SU-DHL-6 (cell line): Measurements from ENCODE around the gene TMPRSS11A.

ENCODE experiments used
- H2AFZ ChIP-seq: fragments of 200-600 bp; sonication (generic); 2 replicates; pipeline ENCODE4 v1.6.1; 2014; ENCODE audit warnings: low read depth, mild to moderate bottlenecking, moderate library complexity, mixed read lengths, antibody characterized with exemption, low read length; ENCODE audit not compliant: severe bottlenecking
- H3F3A ChIP-seq: fragments of 200-600 bp; shearing (Covaris generic); 2 replicates; pipeline ENCODE4 v1.6.0; 2016; ENCODE audit warnings: antibody characterized with exemption, mild to moderate bottlenecking; ENCODE audit not compliant: insufficient read depth
- H3K27ac ChIP-seq: fragments of 200-600 bp; sonication (generic); 2 replicates; pipeline ENCODE4 v1.5.1; 2016; ENCODE audit warnings: low read depth, mild to moderate bottlenecking, low read length, moderate library complexity, mixed read lengths
- H3K27me3 ChIP-seq: fragments of 200-600 bp; sonication (generic), shearing (Covaris generic); 2 replicates; pipeline ENCODE4 v1.6.0; 2014; ENCODE audit warnings: mild to moderate bottlenecking, low read length
- H3K36me3 ChIP-seq: fragments of 200-600 bp; sonication (generic); 2 replicates; pipeline ENCODE4 v1.6.1; 2014; ENCODE audit warnings: mild to moderate bottlenecking, low read length, mixed read lengths
- H3K4me2 ChIP-seq: fragments of 300-600, 200-600 bp; shearing (Covaris generic), sonication (generic); 2 replicates; pipeline ENCODE4 v1.6.0; 2014; ENCODE audit warnings: low read length, low read depth, mild to moderate bottlenecking; ENCODE audit not compliant: poor library complexity, severe bottlenecking
- H3K4me3 ChIP-seq: fragments of 200-600 bp; sonication (generic); 2 replicates; pipeline ENCODE4 v1.5.1; 2014; ENCODE audit warnings: antibody characterized with exemption, low read length, mild to moderate bottlenecking, mixed read lengths; ENCODE audit not compliant: insufficient read depth, poor library complexity, severe bottlenecking
- H3K79me2 ChIP-seq: fragments of 200-600 bp; sonication (generic); 2 replicates; pipeline ENCODE4 v1.6.1; 2014; ENCODE audit warnings: mild to moderate bottlenecking, low read length, moderate library complexity; ENCODE audit not compliant: insufficient read depth
- H3K9ac ChIP-seq: fragments of 200-600 bp; sonication (generic); 2 replicates; pipeline ENCODE4 v1.7.0; 2014; ENCODE audit warnings: mild to moderate bottlenecking, low read length
- H3K9me2 ChIP-seq: fragments of 200-600 bp; sonication (generic); replicated peaks from 2 replicates; pipeline ENCODE4 v1.6.1; 2014; ENCODE audit warnings: low read length; ENCODE audit not compliant: insufficient read depth
- H3K9me3 ChIP-seq: fragments of 200-600 bp; sonication (generic); 2 replicates; pipeline ENCODE4 v1.6.1; 2014; ENCODE audit warnings: low read length, mixed read lengths; ENCODE audit not compliant: insufficient read depth
- H4K20me1 ChIP-seq: fragments of 200-600 bp; sonication (generic); 2 replicates; pipeline ENCODE4 v1.6.1; 2014; ENCODE audit warnings: low read depth, mild to moderate bottlenecking, antibody characterized with exemption, low read length, moderate library complexity, mixed read lengths
- CTCF ChIP-seq: fragments of 200-600 bp; sonication (generic); IDR thresholded peaks from one replicate; pipeline ENCODE4 v1.5.1; 2017; ENCODE audit warnings: antibody characterized with exemption, mild to moderate bottlenecking, low read length, moderate library complexity; ENCODE audit not compliant: insufficient read depth, poor library complexity, severe bottlenecking
- EZH2phosphoT487 ChIP-seq: fragments of 200-600 bp; sonication (generic), shearing (Covaris generic); conservative IDR thresholded peaks from 2 replicates; pipeline ENCODE4 v1.6.1; 2018; ENCODE audit warnings: mild to moderate bottlenecking, antibody characterized with exemption, low read length, moderate library complexity, mixed read lengths

Gene TMPRSS11A

GRCh38 chr4:67926485-67926884, 36.8 kb downstream of the TMPRSS11A start:
- Histone ChIP-seq H2AFZ (no peak overlapping the region), H3F3A (no peaks in the 10 kb centered on the region), H3K4me2 (no peak overlapping the region), H3K36me3 (no peaks in the 10 kb centered on the region), H3K9ac (no peak overlapping the region), H3K9me3 (no peaks in the 10 kb centered on the region), H3K27ac (no peak overlapping the region), H3K9me2 (no peaks in the 10 kb centered on the region), H3K27me3 (no peaks in the 10 kb centered on the region), H4K20me1 (no peaks in the 10 kb centered on the region), H3K4me3 (no peak overlapping the region), H3K79me2 (no peaks in the 10 kb centered on the region)
- no peak for TF ChIP-seq EZH2phosphoT487
- no peak for TF ChIP-seq CTCF

GRCh38 chr4:67922697-67923096, 40.6 kb downstream of the TMPRSS11A start:
- Histone ChIP-seq H3K9me3 (no peaks in the 10 kb centered on the region), H3K9me2 (no peaks in the 10 kb centered on the region), H3K9ac (no peak overlapping the region), H3K4me3 (no peak overlapping the region), H3K4me2 (no peak overlapping the region), H3K27ac (no peak overlapping the region), H4K20me1 (no peaks in the 10 kb centered on the region), H3F3A (no peaks in the 10 kb centered on the region), H3K36me3 (no peaks in the 10 kb centered on the region), H3K79me2 (no peaks in the 10 kb centered on the region), H2AFZ (no peak overlapping the region), H3K27me3 (no peaks in the 10 kb centered on the region)
- TF ChIP-seq CTCF = no peak
- TF ChIP-seq EZH2phosphoT487 = no peak

- H3F3A ChIP-seq = no peaks in the 10 kb centered on the region
- no peaks in the 10 kb centered on the region for H3K79me2 ChIP-seq
- H3K27ac ChIP-seq = no peak overlapping the region
- no peaks in the 10 kb centered on the region for H3K27me3 ChIP-seq
- H3K4me3 ChIP-seq = no peak overlapping the region
- no peaks in the 10 kb centered on the region for H3K9me3 ChIP-seq
- no peak overlapping the region for H3K9ac ChIP-seq
- TF ChIP-seq EZH2phosphoT487 = no peak
- no peak for TF ChIP-seq CTCF
- H2AFZ ChIP-seq = no peak overlapping the region
- no peaks in the 10 kb centered on the region for H4K20me1 ChIP-seq
- no peaks in the 10 kb centered on the region for H3K9me2 ChIP-seq
- H3K36me3 ChIP-seq = no peaks in the 10 kb centered on the region
- no peak overlapping the region for H3K4me2 ChIP-seq
These were observed 44.9 kb downstream of the TMPRSS11A start for GRCh38 chr4:67918428-67918827.
